Measurements from ENCODE around the gene GJA4. TPM values are rescaled to one million over a fixed set of nuclear protein-coding genes. Genes with fewer than 3 reads are reported as not detected.

Gene GJA4
- total RNA-seq, 2 donors from 2014 or later, result 41.3 to 64.2 TPM

DNA sequence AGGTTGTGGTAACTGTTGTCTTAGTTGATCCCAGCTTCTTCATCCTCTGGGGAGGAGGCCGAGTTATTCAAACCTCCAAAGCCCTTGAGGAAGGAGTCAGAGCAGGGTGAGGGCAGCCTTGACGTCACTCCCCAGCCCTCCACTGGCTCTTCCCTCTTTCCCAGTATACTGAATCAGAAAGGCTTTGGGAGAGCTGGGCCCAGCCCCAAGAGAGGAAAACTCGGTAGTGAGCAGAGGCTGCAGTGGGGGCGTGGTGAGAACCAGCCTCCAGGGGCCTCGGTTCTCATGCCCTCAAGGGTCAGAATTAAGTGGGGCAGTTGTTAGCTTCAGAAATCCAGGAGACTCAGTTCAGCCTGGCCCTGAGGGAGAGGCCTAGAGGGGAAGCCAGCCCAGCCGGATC is 1.8 kb upstream of the GJA4 start:
- Histone ChIP-seq H3K9me3 (no peaks in the 10 kb centered on the region), H3K4me1 (ENCODE audit: control insufficient read depth in 1 of 2, low read depth in 2 of 2) (peaks cover 5 to 75% of the 10 kb centered on the region in 2 donors), H3K36me3 (no peaks in the 10 kb centered on the region), H3K27ac (peak overlapping the region; percentile 7 to 16), H3K4me3 (no peak overlapping the region), H3K27me3 (replicated peaks; ENCODE audit: insufficient read depth) (no peaks in the 10 kb centered on the region)
- DNase-seq (ENCODE audit: low spot score), result no peak
- no peak for ATAC-seq (ENCODE audit: insufficient number of reproducible peaks, low FRiP score, low read depth)
- TF ChIP-seq, protein P1, sequence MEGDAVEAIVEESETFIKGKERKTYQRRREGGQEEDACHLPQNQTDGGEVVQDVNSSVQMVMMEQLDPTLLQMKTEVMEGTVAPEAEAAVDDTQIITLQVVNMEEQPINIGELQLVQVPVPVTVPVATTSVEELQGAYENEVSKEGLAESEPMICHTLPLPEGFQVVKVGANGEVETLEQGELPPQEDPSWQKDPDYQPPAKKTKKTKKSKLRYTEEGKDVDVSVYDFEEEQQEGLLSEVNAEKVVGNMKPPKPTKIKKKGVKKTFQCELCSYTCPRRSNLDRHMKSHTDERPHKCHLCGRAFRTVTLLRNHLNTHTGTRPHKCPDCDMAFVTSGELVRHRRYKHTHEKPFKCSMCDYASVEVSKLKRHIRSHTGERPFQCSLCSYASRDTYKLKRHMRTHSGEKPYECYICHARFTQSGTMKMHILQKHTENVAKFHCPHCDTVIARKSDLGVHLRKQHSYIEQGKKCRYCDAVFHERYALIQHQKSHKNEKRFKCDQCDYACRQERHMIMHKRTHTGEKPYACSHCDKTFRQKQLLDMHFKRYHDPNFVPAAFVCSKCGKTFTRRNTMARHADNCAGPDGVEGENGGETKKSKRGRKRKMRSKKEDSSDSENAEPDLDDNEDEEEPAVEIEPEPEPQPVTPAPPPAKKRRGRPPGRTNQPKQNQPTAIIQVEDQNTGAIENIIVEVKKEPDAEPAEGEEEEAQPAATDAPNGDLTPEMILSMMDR (IDR thresholded peaks at IDR 0.05), result no peak

DNA sequence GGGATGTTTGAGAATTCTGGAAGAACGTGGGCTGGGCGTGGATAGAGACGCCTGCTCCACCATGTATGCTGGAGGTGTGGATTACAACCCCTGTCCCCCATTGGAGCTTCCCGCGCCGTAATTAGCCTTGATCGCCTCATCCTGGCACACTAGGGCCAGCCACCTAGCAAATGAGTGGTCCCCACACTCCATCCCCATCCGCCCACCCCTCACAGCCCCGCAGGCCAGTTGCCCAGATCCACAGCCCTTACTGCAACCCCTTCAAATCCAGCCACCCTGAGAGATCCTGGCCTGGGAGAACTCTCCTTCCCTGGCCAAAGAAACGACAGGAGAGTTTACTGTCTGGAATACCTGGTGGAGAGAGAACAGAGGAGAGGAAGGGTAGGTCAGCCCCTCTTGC is 375 bp upstream of the GJA4 start:
- Histone ChIP-seq H3K36me3 (no peaks in the 10 kb centered on the region), H3K4me3 (peak overlapping the region; percentile 83), H3K27me3 (replicated peaks; ENCODE audit: insufficient read depth) (no peaks in the 10 kb centered on the region), H3K4me1 (ENCODE audit: control insufficient read depth in 1 of 2, low read depth in 2 of 2) (peaks cover 5 to 64% of the 10 kb centered on the region in 2 donors), H3K27ac (peak overlapping the region; percentile 83 to 87), H3K9me3 (no peaks in the 10 kb centered on the region)
- TF ChIP-seq, protein P1 (IDR thresholded peaks at IDR 0.05), result no peak
- DNase-seq (ENCODE audit: low spot score) (no peak), ATAC-seq (ENCODE audit: insufficient number of reproducible peaks, low FRiP score, low read depth) (no peak)

DNA sequence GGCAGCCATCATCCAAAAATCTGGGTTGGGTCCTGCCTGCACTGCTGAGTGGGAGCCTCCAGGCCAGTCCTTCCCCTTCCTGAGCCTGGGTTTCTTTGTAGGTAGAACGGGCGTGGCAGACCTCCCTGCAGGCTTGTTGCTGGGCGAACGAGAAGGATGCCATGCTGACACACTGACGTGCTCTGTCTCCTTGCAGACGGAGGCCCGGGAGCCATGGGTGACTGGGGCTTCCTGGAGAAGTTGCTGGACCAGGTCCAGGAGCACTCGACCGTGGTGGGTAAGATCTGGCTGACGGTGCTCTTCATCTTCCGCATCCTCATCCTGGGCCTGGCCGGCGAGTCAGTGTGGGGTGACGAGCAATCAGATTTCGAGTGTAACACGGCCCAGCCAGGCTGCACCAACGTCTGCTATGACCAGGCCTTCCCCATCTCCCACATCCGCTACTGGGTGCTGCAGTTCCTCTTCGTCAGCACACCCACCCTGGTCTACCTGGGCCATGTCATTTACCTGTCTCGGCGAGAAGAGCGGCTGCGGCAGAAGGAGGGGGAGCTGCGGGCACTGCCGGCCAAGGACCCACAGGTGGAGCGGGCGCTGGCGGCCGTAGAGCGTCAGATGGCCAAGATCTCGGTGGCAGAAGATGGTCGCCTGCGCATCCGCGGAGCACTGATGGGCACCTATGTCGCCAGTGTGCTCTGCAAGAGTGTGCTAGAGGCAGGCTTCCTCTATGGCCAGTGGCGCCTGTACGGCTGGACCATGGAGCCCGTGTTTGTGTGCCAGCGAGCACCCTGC is 1.4 kb downstream of the GJA4 start:
- no peak for ATAC-seq (ENCODE audit: insufficient number of reproducible peaks, low FRiP score, low read depth)
- TF ChIP-seq, protein P1 (IDR thresholded peaks at IDR 0.05), result no peak
- Histone ChIP-seq H3K27me3 (replicated peaks; ENCODE audit: insufficient read depth) (no peaks in the 10 kb centered on the region), H3K9me3 (no peaks in the 10 kb centered on the region), H3K36me3 (no peaks in the 10 kb centered on the region), H3K27ac (peak overlapping the region in 1 of 2 donors; percentile 87), H3K4me3 (peak overlapping the region; percentile 83), H3K4me1 (ENCODE audit: control insufficient read depth in 1 of 2, low read depth in 2 of 2) (peaks cover 5 to 53% of the 10 kb centered on the region in 2 donors)
- DNase-seq (ENCODE audit: low spot score), result no peak

DNA sequence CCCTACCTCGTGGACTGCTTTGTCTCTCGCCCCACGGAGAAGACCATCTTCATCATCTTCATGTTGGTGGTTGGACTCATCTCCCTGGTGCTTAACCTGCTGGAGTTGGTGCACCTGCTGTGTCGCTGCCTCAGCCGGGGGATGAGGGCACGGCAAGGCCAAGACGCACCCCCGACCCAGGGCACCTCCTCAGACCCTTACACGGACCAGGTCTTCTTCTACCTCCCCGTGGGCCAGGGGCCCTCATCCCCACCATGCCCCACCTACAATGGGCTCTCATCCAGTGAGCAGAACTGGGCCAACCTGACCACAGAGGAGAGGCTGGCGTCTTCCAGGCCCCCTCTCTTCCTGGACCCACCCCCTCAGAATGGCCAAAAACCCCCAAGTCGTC is 2.0 kb downstream of the GJA4 start:
- Histone ChIP-seq H3K4me3 (peak overlapping the region; percentile 18), H3K27ac (peak overlapping the region in 1 of 2 donors; percentile 0)
- no peak for ATAC-seq (ENCODE audit: insufficient number of reproducible peaks, low FRiP score, low read depth)

DNA sequence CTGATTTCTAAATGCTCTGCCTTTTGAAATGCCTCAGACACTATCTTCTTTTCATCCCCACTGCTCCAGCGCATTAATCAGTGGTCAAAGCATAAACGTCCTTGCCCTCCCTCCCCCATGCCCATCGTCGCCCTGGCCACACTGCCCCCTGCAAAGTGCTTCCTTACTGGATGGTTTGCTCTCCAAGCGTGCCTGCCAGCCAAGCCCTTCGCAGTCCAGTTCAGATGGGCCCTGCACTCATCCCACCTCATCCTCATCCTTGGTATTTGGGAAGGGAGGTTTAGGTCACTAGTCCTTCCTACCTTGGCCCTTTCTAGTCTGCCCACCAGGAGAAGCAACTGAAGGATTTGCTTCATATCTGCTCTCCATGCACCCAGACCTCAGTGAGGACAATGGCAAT is 3.1 kb downstream of the GJA4 start:
- Histone ChIP-seq H3K36me3 (no peaks in the 10 kb centered on the region), H3K9me3 (no peaks in the 10 kb centered on the region), H3K4me3 (peak overlapping the region; percentile 18), H3K4me1 (ENCODE audit: control insufficient read depth in 1 of 2, low read depth in 2 of 2) (peaks cover 5 to 55% of the 10 kb centered on the region in 2 donors), H3K27ac (peak overlapping the region in 1 of 2 donors; percentile 0), H3K27me3 (replicated peaks; ENCODE audit: insufficient read depth) (no peaks in the 10 kb centered on the region)
- ATAC-seq (ENCODE audit: insufficient number of reproducible peaks, low FRiP score, low read depth) (no peak), DNase-seq (ENCODE audit: low spot score) (no peak)
- TF ChIP-seq, protein P1 (IDR thresholded peaks at IDR 0.05), result no peak

More for the DNA sequence above, 2.0 kb downstream of the GJA4 start:
- no peak for DNase-seq (ENCODE audit: low spot score)
- TF ChIP-seq, protein P1 (IDR thresholded peaks at IDR 0.05), result no peak
- no peaks in the 10 kb centered on the region for H3K27me3 ChIP-seq (replicated peaks; ENCODE audit: insufficient read depth)
- H3K4me1 ChIP-seq (ENCODE audit: control insufficient read depth in 1 of 2, low read depth in 2 of 2), result peaks cover 5 to 53% of the 10 kb centered on the region in 2 donors
- no peaks in the 10 kb centered on the region for H3K9me3 ChIP-seq
- H3K36me3 ChIP-seq, result no peaks in the 10 kb centered on the region

Data from thoracic aorta (tissue), 2 donors.